Raji (cell line): ENCODE measurements around the gene CATSPERB.

Experiments used
- POLR2A ChIP-seq: IDR thresholded peaks from 2 replicates; pipeline ENCODE4 v1.6.1; 2011; ENCODE audit warnings: low read depth, low read length, control low read depth; ENCODE audit not compliant: insufficient read depth

The CATSPERB gene

DNA sequence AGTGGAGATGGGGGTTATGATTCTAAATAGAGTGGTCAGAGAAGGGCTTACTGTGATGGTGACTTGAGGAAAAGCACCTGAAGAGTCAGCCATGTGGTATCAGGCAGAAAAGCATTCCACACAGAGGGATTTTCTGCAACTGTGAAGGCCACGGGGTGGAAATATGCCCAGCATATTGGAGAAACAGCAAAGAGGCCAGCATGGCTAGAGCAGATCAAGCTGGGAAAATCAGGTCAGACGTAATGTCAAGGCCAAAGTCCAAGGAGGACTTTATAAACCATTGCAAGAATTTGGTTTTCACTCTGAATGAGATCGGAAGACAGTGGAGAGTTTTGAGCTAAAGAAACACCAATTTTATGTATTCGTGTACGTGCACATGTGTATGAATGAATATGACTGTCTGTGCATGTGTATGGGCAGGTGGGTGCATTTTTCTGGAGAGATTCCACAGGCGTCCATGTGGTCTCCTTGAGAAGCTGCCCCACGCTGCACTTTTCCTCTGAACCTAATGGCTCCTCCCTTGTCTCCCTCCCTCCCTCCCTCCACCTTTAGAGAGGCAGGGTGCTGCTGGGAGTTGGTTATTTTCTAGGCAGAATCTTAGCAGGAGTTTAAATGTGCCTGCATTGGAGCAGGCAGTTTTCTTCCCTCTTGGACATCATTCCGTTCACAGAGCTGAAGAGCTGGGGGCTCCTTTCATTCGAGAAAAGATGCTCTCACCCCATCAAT, 124.4 kb downstream of the CATSPERB start:
- no peak for TF ChIP-seq POLR2A

GRCh38 chr14:91606851-91607250, 125.0 kb downstream of the CATSPERB start:
- no peak for TF ChIP-seq POLR2A

- TF ChIP-seq POLR2A = no peak
These were observed 131.9 kb downstream of the CATSPERB start for GRCh38 chr14:91599994-91600393.

DNA sequence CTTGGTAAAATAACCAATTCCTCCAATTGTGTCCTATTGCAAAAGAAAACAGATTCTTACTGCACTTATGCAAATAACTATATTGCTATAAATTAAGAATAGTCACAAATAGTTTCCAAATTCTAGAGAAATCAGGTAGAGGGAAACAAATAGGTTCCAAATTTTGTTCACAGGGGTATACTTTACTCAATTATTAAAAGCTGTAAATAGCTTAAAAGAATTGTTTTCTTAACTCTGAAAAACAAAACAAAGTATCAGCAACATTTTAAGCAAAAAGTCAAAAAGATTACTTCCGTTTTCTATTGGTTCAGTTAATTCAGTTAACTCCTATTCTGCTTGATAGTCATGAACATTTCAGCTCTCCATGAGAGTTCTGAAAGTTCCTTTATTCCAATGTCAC, 136.2 kb downstream of the CATSPERB start:
- no peak for TF ChIP-seq POLR2A

GRCh38 chr14:91586410-91586809, 145.5 kb downstream of the CATSPERB start:
- TF ChIP-seq POLR2A = no peak

- TF ChIP-seq POLR2A = no peak
These were observed 146.0 kb downstream of the CATSPERB start for GRCh38 chr14:91585856-91586255.

DNA sequence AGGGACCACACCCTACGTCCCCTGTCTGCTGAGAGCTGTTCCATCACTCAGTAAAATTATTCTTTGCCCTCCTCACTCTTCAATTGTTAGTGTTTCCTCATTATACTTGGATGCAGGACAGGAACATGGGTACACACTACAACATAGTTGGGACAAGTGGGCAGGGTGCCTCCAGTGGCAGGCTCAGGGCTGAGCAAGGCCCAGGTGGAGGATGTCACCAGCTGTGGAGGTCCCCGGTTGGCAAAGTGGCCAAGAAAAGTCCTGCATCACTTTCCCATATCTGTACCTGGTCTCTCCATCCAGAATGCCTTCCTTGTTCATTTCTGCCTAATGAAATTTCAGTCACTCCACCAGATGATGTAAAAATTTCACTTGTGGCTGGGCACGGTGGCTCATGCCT, 149.1 kb downstream of the CATSPERB start:
- no peak for TF ChIP-seq POLR2A

DNA sequence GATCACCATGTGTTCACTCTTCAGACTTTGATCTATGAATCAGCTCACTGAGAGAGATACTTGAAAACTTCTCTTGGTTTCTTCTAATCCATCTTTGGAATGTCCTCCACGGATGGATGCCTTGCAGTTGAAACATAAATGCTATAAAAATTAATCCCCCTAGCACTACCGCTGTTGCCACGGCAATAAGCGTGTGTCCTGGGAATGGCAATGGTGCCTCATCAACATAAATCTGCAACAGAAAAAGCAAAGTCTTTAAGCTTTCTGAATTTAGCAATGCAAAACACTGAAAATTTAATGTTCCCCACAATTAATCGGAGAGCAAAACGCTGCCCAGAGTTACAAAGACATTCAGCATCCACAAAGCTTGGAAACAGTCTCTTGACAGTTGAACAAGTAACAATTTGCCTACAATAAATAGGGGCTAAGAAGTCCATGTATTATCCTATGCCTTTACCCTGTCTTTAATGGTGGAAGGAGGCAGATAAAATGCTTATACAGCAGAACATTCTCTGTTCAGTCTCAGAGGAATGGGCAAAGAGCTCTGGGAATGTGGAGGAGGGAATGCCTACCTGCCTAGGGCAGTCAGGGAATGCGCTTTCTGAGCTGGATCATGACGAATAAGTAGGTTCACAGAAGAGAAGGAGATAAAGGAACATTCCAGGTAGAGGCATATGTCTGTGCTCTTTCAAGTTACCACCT, 150.9 kb downstream of the CATSPERB start:
- TF ChIP-seq POLR2A = no peak

- no peak for TF ChIP-seq POLR2A
These were observed 154.2 kb downstream of the CATSPERB start for GRCh38 chr14:91577632-91578233.

DNA sequence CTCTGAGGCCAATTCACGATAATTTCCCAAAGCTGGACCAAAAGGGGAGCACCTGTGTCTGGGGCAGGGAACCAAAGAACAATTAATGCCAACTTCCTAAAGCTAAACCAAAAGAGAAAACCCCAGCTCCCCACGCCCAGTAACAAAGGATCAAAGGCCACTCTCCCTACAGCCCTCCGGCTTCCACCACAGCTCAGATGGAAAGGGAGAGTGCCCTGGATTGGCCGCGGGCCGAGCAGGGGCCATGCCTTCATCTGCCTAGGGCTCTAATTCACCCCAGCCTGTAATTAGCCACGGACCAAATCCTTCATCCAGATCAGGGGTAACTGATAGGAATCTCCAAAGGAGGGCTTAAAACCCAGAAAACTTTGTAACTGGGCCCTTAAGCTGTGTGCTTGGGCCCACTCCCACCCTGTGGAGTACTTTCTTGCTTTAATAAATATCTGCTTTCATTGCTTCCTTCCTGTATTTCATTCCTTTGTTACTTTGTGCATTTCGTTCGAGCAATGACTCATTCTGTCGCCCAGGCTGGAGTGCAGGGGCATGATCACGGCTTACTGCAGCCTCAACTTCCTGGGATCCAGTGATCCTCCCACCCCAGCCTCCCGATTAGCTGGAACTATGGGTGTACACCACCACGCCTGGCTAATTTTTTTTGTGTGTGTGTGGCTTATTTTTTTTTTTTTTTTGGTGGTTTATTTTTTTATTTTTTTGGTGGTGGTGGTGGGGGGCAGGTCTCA, 156.2 kb downstream of the CATSPERB start:
- no peak for TF ChIP-seq POLR2A

DNA sequence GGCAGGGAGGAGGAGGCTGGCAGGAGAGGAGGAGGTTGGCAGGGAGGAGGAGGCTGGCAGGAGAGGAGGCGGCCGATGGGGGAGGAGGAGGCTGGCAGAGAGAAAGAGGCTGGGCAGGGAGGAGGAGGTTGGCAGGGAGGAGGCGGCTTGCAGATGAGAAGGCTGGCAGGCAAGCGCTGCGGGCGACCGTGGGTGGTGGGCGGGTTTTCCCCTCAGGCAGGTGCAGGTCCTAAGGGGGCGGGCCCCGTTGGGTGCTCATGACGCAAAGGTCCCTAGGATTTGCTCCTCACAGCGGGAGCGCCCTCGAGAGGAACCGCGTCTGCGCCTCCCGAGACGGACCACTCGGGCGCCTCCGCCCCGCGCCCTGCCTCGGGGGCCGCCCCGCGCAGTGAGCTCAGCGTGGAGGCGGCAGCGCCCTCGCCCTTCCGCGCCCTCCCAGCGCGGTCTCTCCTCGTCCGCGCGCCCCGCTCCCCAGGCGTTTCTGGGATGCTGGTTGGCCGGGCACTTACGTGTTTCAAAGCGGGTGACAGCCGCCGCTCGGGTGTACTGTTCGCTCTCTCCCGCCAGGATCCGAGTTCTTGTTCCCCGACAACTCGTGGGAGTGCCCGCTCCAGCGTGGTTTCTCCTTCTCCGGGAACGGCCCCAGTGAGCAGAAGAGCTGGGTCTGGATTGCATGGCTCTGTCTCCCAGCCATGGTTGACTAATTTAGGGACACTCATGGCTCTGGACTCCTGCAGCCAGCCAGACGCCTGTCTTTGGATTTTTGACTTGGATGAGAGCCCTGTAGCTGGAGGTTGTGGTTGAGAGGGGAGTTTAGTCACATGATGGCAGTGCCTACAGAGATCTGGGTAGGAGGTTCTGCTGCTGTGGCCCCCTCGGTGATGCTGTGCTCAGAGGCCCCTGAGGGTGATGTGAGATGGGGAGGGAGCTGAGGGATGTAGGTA, 157.7 kb downstream of the CATSPERB start:
- no peak for TF ChIP-seq POLR2A

DNA sequence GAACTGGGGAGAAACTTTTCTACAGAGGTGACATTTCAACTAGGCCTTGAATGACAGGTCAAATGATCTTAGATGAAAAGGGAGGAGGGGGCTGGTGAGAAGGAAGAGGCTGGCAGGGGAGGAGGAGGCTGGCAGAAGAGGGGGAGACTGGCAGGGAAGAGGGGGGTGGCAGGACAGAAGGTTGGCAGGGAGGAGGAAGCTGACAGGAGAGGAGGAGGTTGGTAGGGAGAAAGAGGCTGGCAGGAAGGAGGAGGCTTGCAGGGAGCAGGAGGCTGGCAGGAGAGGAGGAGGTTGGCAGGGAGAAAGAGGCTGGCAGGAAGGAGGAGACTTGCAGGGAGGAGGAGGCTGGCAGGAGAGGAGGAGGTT, 158.4 kb downstream of the CATSPERB start:
- no peak for TF ChIP-seq POLR2A

- TF ChIP-seq POLR2A = no peak
These were observed 161.9 kb downstream of the CATSPERB start for GRCh38 chr14:91570021-91570420.

DNA sequence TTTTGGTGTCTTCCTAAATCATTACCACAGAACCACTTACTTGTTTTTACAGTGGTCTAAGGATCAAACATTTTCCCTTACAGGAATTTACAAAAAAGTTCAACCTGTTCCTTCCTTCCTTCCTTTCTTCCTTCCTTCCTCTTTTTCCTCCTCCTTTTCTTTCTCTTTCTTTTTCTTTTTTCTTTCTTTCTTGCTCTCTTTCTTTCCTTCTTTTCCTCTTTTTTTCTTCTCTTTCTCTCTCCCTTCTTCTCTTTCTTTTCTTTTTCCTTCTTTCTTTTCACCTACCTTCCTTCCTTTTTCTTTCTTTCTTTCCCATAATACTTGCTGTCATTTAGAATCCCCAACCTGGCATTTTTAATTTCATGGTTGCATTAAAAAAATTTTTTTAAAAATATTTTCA, 162.6 kb downstream of the CATSPERB start:
- no peak for TF ChIP-seq POLR2A
